HAP-1 (cell line): Measurements from ENCODE around the gene FMNL2.

ENCODE experiments used
- DNase-seq, 2 experiments: peaks; one replicate each; pipeline ENCODE4 v3.0.0-alpha.2; 2016 to 2020; ENCODE audit warnings: low spot score in 2 of 2
- H3K27me3 ChIP-seq: fragments of 250-450 bp; sonication (Bioruptor Pico); 2 replicates; pipeline ENCODE4 v1.5.1; 2020; ENCODE audit warnings: low read depth, mild to moderate bottlenecking, moderate library complexity
- H3K36me3 ChIP-seq: fragments of 250-450 bp; sonication (Bioruptor Pico); replicated peaks from 2 replicates; pipeline ENCODE4 v1.5.1; 2020; ENCODE audit warnings: mild to moderate bottlenecking
- H3K4me1 ChIP-seq: fragments of 250-450 bp; sonication (Bioruptor Pico); 2 replicates; pipeline ENCODE4 v1.5.1; 2020; ENCODE audit warnings: mild to moderate bottlenecking
- H3K4me3 ChIP-seq: fragments of 250-450 bp; sonication (Bioruptor Pico); 2 replicates; pipeline ENCODE4 v1.5.1; 2020; ENCODE audit warnings: mild to moderate bottlenecking, moderate library complexity
- H3K9me3 ChIP-seq: fragments of 250-450 bp; sonication (Bioruptor Pico); 2 replicates; pipeline ENCODE4 v1.5.1; 2020; ENCODE audit warnings: mild to moderate bottlenecking, moderate library complexity
- in situ Hi-C: fragments of 300-500 bp; cut with MboI; formaldehyde crosslinking; loops from 3 replicates; pipeline ENCODE4 v1.14.3; 2020; ENCODE audit warnings: low sequenced_read_pairs, inconsistent platforms, mixed read lengths

Gene FMNL2

GRCh38 chr2:152423684-152424083 is 88.7 kb downstream of the FMNL2 start:
- no peaks in the 10 kb centered on the region for H3K36me3 ChIP-seq
- H3K4me3 ChIP-seq: no peak overlapping the region
- no peaks in the 10 kb centered on the region for H3K9me3 ChIP-seq
- in situ Hi-C loops: no loop called here
- no peaks in the 10 kb centered on the region; the same call in 1 of the 2 replicates for H3K27me3 ChIP-seq
- no peak for DNase-seq
- peaks cover 17% of the 10 kb centered on the region for H3K4me1 ChIP-seq

GRCh38 chr2:152425765-152426727 is 91.1 kb downstream of the FMNL2 start:
- Histone ChIP-seq H3K36me3 (no peaks in the 10 kb centered on the region), H3K9me3 (no peaks in the 10 kb centered on the region), H3K4me3 (no peak overlapping the region), H3K27me3 (no peaks in the 10 kb centered on the region), H3K4me1 (peaks cover 13% of the 10 kb centered on the region)
- no peak for DNase-seq
- in situ Hi-C loops: no loop called here

GRCh38 chr2:152426801-152427200 is 91.8 kb downstream of the FMNL2 start:
- in situ Hi-C loops: no loop called here
- Histone ChIP-seq H3K36me3 (no peaks in the 10 kb centered on the region), H3K4me1 (peaks cover 18% of the 10 kb centered on the region), H3K9me3 (no peaks in the 10 kb centered on the region), H3K4me3 (no peak overlapping the region), H3K27me3 (no peaks in the 10 kb centered on the region)
- no peak for DNase-seq

GRCh38 chr2:152427902-152428301 is 92.9 kb downstream of the FMNL2 start:
- in situ Hi-C loops: no loop called here
- H3K27me3 ChIP-seq: no peaks in the 10 kb centered on the region
- H3K4me1 ChIP-seq: peaks cover 18% of the 10 kb centered on the region
- no peaks in the 10 kb centered on the region for H3K9me3 ChIP-seq
- no peak overlapping the region for H3K4me3 ChIP-seq
- DNase-seq: peak in 1 of 2 experiments; percentile 62
- H3K36me3 ChIP-seq: no peaks in the 10 kb centered on the region

GRCh38 chr2:152428800-152429582 is 94.0 kb downstream of the FMNL2 start:
- peaks cover 20% of the 10 kb centered on the region for H3K4me1 ChIP-seq
- H3K4me3 ChIP-seq: no peak overlapping the region
- no peaks in the 10 kb centered on the region for H3K36me3 ChIP-seq
- DNase-seq: no peak
- H3K9me3 ChIP-seq: no peaks in the 10 kb centered on the region
- no peaks in the 10 kb centered on the region for H3K27me3 ChIP-seq
- in situ Hi-C loops: no loop called here

GRCh38 chr2:152430876-152431275 is 95.9 kb downstream of the FMNL2 start:
- Histone ChIP-seq H3K36me3 (no peaks in the 10 kb centered on the region), H3K27me3 (no peaks in the 10 kb centered on the region), H3K9me3 (no peaks in the 10 kb centered on the region), H3K4me1 (peaks cover 26% of the 10 kb centered on the region), H3K4me3 (no peak overlapping the region)
- in situ Hi-C loops: no loop called here
- DNase-seq: peak in 1 of 2 experiments; percentile 25

- DNase-seq: no peak
- in situ Hi-C loops: no loop called here
- Histone ChIP-seq H3K4me1 (peaks cover 26% of the 10 kb centered on the region), H3K27me3 (no peaks in the 10 kb centered on the region), H3K4me3 (no peak overlapping the region), H3K9me3 (no peaks in the 10 kb centered on the region), H3K36me3 (no peaks in the 10 kb centered on the region)
Observed at GRCh38 chr2:152431370-152432098, 96.6 kb downstream of the FMNL2 start.

- Histone ChIP-seq H3K4me1 (peaks cover 32% of the 10 kb centered on the region), H3K36me3 (no peaks in the 10 kb centered on the region), H3K9me3 (no peaks in the 10 kb centered on the region), H3K4me3 (no peak overlapping the region), H3K27me3 (no peaks in the 10 kb centered on the region)
- in situ Hi-C loops: no loop called here
- no peak for DNase-seq
Observed at GRCh38 chr2:152432206-152432653, 97.3 kb downstream of the FMNL2 start.

GRCh38 chr2:152432765-152433164 is 97.8 kb downstream of the FMNL2 start:
- Histone ChIP-seq H3K27me3 (no peaks in the 10 kb centered on the region), H3K4me3 (no peak overlapping the region), H3K9me3 (no peaks in the 10 kb centered on the region), H3K36me3 (no peaks in the 10 kb centered on the region), H3K4me1 (peaks cover 30% of the 10 kb centered on the region)
- in situ Hi-C loops: no loop called here
- DNase-seq: no peak

GRCh38 chr2:152433289-152433688 is 98.3 kb downstream of the FMNL2 start:
- H3K36me3 ChIP-seq: no peaks in the 10 kb centered on the region
- peaks cover 25% of the 10 kb centered on the region for H3K4me1 ChIP-seq

GRCh38 chr2:152433791-152434190 is 98.8 kb downstream of the FMNL2 start:
- Histone ChIP-seq H3K4me1 (peaks cover 21% of the 10 kb centered on the region), H3K9me3 (no peaks in the 10 kb centered on the region)
- in situ Hi-C loops: no loop called here

More at GRCh38 chr2:152433289-152433688, 98.3 kb downstream of the FMNL2 start:
- Histone ChIP-seq H3K9me3 (no peaks in the 10 kb centered on the region), H3K27me3 (no peaks in the 10 kb centered on the region), H3K4me3 (no peak overlapping the region)
- no peak for DNase-seq
- in situ Hi-C loops: no loop called here

GRCh38 chr2:152434395-152435182 is 99.6 kb downstream of the FMNL2 start:
- H3K4me1 ChIP-seq: peaks cover 21% of the 10 kb centered on the region
- peak; percentile 32 to 35 for DNase-seq

More at GRCh38 chr2:152433791-152434190, 98.8 kb downstream of the FMNL2 start:
- no peaks in the 10 kb centered on the region for H3K36me3 ChIP-seq
- no peak overlapping the region for H3K4me3 ChIP-seq
- no peaks in the 10 kb centered on the region for H3K27me3 ChIP-seq
- DNase-seq: no peak

GRCh38 chr2:152436148-152436547 is 101.2 kb downstream of the FMNL2 start:
- DNase-seq: no peak
- in situ Hi-C loops: no loop called here
- Histone ChIP-seq H3K4me1 (peaks cover 18% of the 10 kb centered on the region), H3K9me3 (no peaks in the 10 kb centered on the region), H3K4me3 (no peak overlapping the region), H3K27me3 (no peaks in the 10 kb centered on the region), H3K36me3 (no peaks in the 10 kb centered on the region)

More at GRCh38 chr2:152434395-152435182, 99.6 kb downstream of the FMNL2 start:
- in situ Hi-C loops: no loop called here
- H3K4me3 ChIP-seq: no peak overlapping the region
- no peaks in the 10 kb centered on the region for H3K36me3 ChIP-seq
- no peaks in the 10 kb centered on the region for H3K9me3 ChIP-seq
- no peaks in the 10 kb centered on the region for H3K27me3 ChIP-seq
